Body of pancreas (tissue), 4 donors: Measurements from ENCODE around the gene PYROXD2.

Experiments used
- CTCF ChIP-seq, 7 experiments: fragments of 450-650 bp in 4 of 7; fragments of 200-600 bp in 3 of 7; sonication (generic) in 3 of 7; IDR thresholded peaks; one replicate each; pipeline ENCODE4 v1.5.1; 2016 to 2019; ENCODE audit warnings: antibody characterized with exemption in 7 of 7
- POLR2A ChIP-seq, 3 donors: fragments of 450-650 bp; IDR thresholded peaks; one replicate each; pipeline ENCODE4 v1.6.1; 2016; ENCODE audit warnings: antibody characterized with exemption in 3 of 3, mild to moderate bottlenecking in 2 of 3

GRCh38 chr10:98351831-98352402 is 63.1 kb downstream of the PYROXD2 start:
- TF ChIP-seq CTCF (IDR thresholded peaks at IDR 0.05), result no peak
- no peak for TF ChIP-seq POLR2A (IDR thresholded peaks at IDR 0.05)
